ENCODE measurements around the gene HSPB7. TPM values are rescaled to one million over a fixed set of nuclear protein-coding genes. Genes with fewer than 3 reads are reported as not detected.
"Not testable (repeated sequence)": the region's sequence is repeated elsewhere in the genome, so short reads cannot be mapped to it uniquely, and the experiment has no call there.

Gene HSPB7
- total RNA-seq, 2 donors from 2014 or later: 272 to 588 TPM

GRCh38 chr1:16054598-16055540 is 37.0 kb upstream of the HSPB7 start:
- no peak for DNase-seq (ENCODE audit: low spot score)
- intact Hi-C loops (cut with DNase I): loop anchor here (2.0 to 5.0 kb wide), 2 partner anchors 46 to 48 kb away; no protein-coding TSS in a partner anchor

- intact Hi-C loops (cut with DNase I): loop anchor here (2.0 to 5.0 kb wide), 2 partner anchors 45 to 47 kb away; no protein-coding TSS in a partner anchor
- no peak for DNase-seq (ENCODE audit: low spot score)
Observed at GRCh38 chr1:16053781-16054502, 36.1 kb upstream of the HSPB7 start.

GRCh38 chr1:16051949-16052348 is 34.1 kb upstream of the HSPB7 start:
- intact Hi-C loops (cut with DNase I): loop anchor here in 1 of 2 donors (5.0 kb wide), 1 partner anchor 45 kb away; no protein-coding TSS in a partner anchor
- DNase-seq (ENCODE audit: low spot score): not testable (repeated sequence)

- intact Hi-C loops (cut with DNase I): loop anchor here in 1 of 2 donors (5.0 kb wide), 1 partner anchor 44 kb away; no protein-coding TSS in a partner anchor
- DNase-seq (ENCODE audit: low spot score): no peak
Observed at GRCh38 chr1:16051039-16051438, 33.2 kb upstream of the HSPB7 start.

- intact Hi-C loops (cut with DNase I): loop anchor here (1.0 to 5.0 kb wide), 2 partner anchors 9 to 43 kb away; no protein-coding TSS in a partner anchor
Observed at GRCh38 chr1:16050328-16050727, 32.5 kb upstream of the HSPB7 start.

GRCh38 chr1:16048573-16049189 is 30.8 kb upstream of the HSPB7 start:
- no peak for DNase-seq (ENCODE audit: low spot score)

More at GRCh38 chr1:16050328-16050727, 32.5 kb upstream of the HSPB7 start:
- DNase-seq (ENCODE audit: low spot score): no peak

GRCh38 chr1:16047791-16048475 is 30.1 kb upstream of the HSPB7 start:
- no peak for DNase-seq (ENCODE audit: low spot score)
- intact Hi-C loops (cut with DNase I): no loop called here

More at GRCh38 chr1:16048573-16049189, 30.8 kb upstream of the HSPB7 start:
- intact Hi-C loops (cut with DNase I): no loop called here

- no peak for DNase-seq (ENCODE audit: low spot score)
- intact Hi-C loops (cut with DNase I): no loop called here
Observed at GRCh38 chr1:16046842-16047241, 29.0 kb upstream of the HSPB7 start.

GRCh38 chr1:16043950-16044349 is 26.1 kb upstream of the HSPB7 start:
- DNase-seq (ENCODE audit: low spot score): no peak
- intact Hi-C loops (cut with DNase I): no loop called here

- intact Hi-C loops (cut with DNase I): no loop called here
Observed at GRCh38 chr1:16043521-16043920, 25.7 kb upstream of the HSPB7 start, which contains the start of gene CLCNKB. CLCNKB (plus strand) TSS chr1:16043782; CDS start chr1:16044493, 711 bp downstream.

GRCh38 chr1:16042654-16043053 is 24.8 kb upstream of the HSPB7 start:
- intact Hi-C loops (cut with DNase I); DNase-seq (ENCODE audit: low spot score): not testable (repeated sequence)

More at GRCh38 chr1:16043521-16043920, 25.7 kb upstream of the HSPB7 start, which contains the start of gene CLCNKB:
- DNase-seq (ENCODE audit: low spot score): no peak

GRCh38 chr1:16042096-16042495 is 24.3 kb upstream of the HSPB7 start:
- intact Hi-C loops (cut with DNase I): no loop called here
- DNase-seq (ENCODE audit: low spot score): no peak

GRCh38 chr1:16041200-16041599 is 23.4 kb upstream of the HSPB7 start:
- intact Hi-C loops (cut with DNase I): no loop called here
- no peak for DNase-seq (ENCODE audit: low spot score)

GRCh38 chr1:16039871-16040270 is 22.0 kb upstream of the HSPB7 start:
- intact Hi-C loops (cut with DNase I); DNase-seq (ENCODE audit: low spot score): not testable (repeated sequence)

- DNase-seq (ENCODE audit: low spot score): no peak
- intact Hi-C loops (cut with DNase I): no loop called here
Observed at GRCh38 chr1:16038620-16038912, 20.7 kb upstream of the HSPB7 start.

GRCh38 chr1:16036461-16036860 is 18.6 kb upstream of the HSPB7 start:
- DNase-seq (ENCODE audit: low spot score); intact Hi-C loops (cut with DNase I): not testable (repeated sequence)

GRCh38 chr1:16033103-16033632 is 15.3 kb upstream of the HSPB7 start:
- intact Hi-C loops (cut with DNase I); DNase-seq (ENCODE audit: low spot score): not testable (repeated sequence)

GRCh38 chr1:16032388-16033102 is 14.7 kb upstream of the HSPB7 start:
- intact Hi-C loops (cut with DNase I): no loop called here
- peak; percentile 95 for DNase-seq (ENCODE audit: low spot score)
